Loucy (cell line): Measurements from ENCODE around the gene PPFIBP1.

ENCODE experiments used
- CTCF ChIP-seq: fragments of 200-600 bp; sonication (generic); conservative IDR thresholded peaks from 2 replicates; pipeline ENCODE4 v1.5.1; 2014; ENCODE audit warnings: mild to moderate bottlenecking, antibody characterized with exemption, low read length
- EZH2phosphoT487 ChIP-seq: fragments of 200-600 bp; IDR thresholded peaks from 2 replicates; pipeline ENCODE4 v1.6.1; 2018; ENCODE audit warnings: antibody characterized with exemption, mild to moderate bottlenecking, moderate library complexity, borderline replicate concordance

DNA sequence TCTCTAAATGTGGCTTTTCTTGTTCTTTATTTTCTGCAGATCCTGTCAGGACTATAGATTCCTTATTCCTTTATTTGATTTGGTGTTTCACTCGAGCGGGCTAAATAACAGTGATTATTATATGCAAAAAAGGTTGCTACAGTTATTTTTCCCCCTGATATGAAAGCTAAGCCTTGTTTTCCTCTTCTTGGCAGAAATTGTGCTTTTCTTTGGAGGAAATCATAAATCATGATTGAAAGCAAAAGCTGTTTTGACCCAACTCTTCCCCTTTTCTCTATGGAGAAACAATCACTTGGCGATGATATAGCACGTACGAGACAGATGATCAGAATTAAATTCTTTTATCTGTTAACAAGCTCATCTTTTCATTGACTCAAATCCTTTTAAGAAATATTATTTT lies 31.4 kb downstream of the PPFIBP1 start:
- TF ChIP-seq CTCF = no peak
- TF ChIP-seq EZH2phosphoT487 = no peak
